ENCODE data around the gene ZC3H11A.
"Not testable (repeated sequence)": the region's sequence is repeated elsewhere in the genome, so short reads cannot be mapped to it uniquely, and the experiment has no call there.

The ZC3H11A gene

DNA sequence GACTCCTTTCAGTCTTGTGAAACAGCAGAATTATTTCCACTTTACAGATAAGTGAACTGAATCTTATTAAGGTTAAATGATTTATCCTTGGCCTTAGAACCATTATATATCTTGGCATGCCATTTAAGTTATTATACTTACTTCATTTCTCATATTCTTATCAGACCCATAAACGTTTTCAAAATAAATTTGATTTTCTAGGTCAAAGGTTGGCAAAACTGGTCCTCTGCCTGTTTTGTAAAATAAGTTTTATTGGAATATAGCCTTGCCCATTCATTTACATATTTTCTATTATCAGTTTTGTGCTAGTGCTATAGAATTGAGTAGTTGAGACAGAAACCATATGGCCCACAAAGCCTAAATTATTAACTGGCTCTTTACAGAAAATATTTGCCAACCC lies 33.1 kb downstream of the ZC3H11A start:
- no peak overlapping the region for H3K4me3 ChIP-seq (ENCODE audit: low read depth, low read length)
- DNase-seq (ENCODE audit: low read depth): no peak
- TF ChIP-seq, protein P1, sequence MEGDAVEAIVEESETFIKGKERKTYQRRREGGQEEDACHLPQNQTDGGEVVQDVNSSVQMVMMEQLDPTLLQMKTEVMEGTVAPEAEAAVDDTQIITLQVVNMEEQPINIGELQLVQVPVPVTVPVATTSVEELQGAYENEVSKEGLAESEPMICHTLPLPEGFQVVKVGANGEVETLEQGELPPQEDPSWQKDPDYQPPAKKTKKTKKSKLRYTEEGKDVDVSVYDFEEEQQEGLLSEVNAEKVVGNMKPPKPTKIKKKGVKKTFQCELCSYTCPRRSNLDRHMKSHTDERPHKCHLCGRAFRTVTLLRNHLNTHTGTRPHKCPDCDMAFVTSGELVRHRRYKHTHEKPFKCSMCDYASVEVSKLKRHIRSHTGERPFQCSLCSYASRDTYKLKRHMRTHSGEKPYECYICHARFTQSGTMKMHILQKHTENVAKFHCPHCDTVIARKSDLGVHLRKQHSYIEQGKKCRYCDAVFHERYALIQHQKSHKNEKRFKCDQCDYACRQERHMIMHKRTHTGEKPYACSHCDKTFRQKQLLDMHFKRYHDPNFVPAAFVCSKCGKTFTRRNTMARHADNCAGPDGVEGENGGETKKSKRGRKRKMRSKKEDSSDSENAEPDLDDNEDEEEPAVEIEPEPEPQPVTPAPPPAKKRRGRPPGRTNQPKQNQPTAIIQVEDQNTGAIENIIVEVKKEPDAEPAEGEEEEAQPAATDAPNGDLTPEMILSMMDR (IDR thresholded peaks at IDR 0.05; ENCODE audit: low read depth, low read length, missing control alignments): no peak
- in situ Hi-C loops (cut with HindIII; ENCODE audit: low sequenced_read_pairs): no loop called here

DNA sequence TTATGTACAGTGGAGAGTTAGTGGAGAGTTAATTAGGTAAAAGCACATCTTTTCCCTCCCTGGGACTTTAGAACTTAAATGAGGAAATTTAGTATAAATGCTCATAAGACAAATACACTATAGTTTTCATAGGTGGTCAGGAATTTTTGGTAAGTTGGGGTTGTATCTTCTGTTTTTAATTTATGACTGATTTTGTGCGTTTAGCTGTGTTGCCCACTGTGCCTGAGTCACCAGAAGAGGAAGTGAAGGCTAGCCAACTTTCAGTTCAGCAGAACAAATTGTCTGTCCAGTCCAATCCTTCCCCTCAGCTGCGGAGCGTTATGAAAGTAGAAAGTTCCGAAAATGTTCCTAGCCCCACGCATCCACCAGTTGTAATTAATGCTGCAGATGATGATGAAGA lies 33.8 kb downstream of the ZC3H11A start:
- in situ Hi-C loops (cut with HindIII; ENCODE audit: low sequenced_read_pairs); DNase-seq (ENCODE audit: low read depth); H3K4me3 ChIP-seq (ENCODE audit: low read depth, low read length): not testable (repeated sequence)

DNA sequence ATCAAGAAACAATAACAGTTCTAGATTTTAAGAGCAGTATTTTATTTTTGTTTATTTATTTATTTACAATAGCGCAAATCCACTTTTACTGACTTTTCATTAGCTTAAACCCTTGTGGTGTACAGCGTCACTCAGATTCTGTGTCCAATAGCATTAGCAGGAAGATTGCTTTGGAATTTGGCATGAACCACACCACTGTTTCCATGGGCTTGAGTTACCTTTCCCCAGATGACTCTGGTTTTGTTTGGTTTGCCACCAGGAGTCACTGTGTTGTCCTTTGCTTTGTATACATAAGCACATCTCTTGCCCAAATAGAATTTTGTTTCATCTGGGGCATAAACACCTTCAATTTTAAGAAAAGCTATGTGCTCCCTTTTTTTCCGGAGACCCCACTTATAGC lies 40.1 kb downstream of the ZC3H11A start:
- TF ChIP-seq, protein P1 (IDR thresholded peaks at IDR 0.05; ENCODE audit: low read depth, low read length, missing control alignments): no peak
- no peak overlapping the region for H3K4me3 ChIP-seq (ENCODE audit: low read depth, low read length)
- in situ Hi-C loops (cut with HindIII; ENCODE audit: low sequenced_read_pairs): no loop called here
- no peak for DNase-seq (ENCODE audit: low read depth)

DNA sequence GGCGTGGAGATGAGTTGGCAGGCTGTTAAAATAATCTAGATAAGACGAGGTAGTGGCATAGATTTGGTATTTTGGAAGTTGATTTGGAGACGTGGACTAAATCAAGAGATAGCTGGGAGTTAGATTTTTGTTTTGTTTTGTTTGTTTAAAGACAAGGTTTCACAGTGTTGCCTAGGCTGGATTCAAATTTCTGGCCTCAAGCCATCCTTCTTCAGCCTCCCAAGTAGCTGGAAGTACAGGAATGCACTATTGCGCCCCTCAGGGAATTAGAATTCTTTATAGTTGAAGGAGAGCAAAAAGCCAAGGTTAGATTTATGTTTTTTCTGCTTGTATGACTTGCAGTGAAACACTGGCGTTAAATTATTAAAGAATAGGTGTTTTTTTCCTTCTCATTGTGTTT lies 43.7 kb downstream of the ZC3H11A start:
- no peak overlapping the region for H3K4me3 ChIP-seq (ENCODE audit: low read depth, low read length)
- DNase-seq (ENCODE audit: low read depth): peak; percentile 81
- TF ChIP-seq, protein P1 (IDR thresholded peaks at IDR 0.05; ENCODE audit: low read depth, low read length, missing control alignments): no peak
- in situ Hi-C loops (cut with HindIII; ENCODE audit: low sequenced_read_pairs): no loop called here

DNA sequence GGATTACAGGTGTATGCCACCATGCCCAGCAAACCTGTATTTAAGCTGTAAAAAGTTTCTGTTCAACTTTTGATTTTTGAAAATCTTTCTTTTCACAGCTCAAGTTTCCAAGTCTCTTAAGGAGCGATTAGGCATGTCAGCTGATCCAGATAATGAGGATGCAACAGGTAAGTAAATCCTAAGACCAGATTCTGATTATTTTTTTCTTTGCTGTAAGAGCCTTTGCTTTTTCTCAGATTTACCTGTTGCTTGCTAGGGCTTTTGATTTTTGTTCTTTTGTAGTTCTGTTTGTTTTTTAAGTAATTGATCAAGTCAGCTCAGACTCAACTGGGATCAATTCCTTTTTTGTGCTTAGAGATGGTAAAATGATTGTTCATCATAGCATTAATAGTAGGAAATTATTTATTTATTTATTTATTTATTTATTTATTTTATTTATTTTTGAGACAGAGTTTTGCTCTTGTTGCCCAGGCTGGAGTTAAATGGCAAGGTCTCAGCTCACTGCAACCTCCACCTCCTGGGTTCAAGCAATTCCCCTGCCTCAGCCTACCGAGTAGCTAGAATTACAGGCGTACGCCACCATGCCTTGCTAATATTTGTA lies 44.9 kb downstream of the ZC3H11A start:
- TF ChIP-seq, protein P1 (IDR thresholded peaks at IDR 0.05; ENCODE audit: low read depth, low read length, missing control alignments): no peak
- DNase-seq (ENCODE audit: low read depth): no peak
- in situ Hi-C loops (cut with HindIII; ENCODE audit: low sequenced_read_pairs): no loop called here
- no peak overlapping the region for H3K4me3 ChIP-seq (ENCODE audit: low read depth, low read length)

DNA sequence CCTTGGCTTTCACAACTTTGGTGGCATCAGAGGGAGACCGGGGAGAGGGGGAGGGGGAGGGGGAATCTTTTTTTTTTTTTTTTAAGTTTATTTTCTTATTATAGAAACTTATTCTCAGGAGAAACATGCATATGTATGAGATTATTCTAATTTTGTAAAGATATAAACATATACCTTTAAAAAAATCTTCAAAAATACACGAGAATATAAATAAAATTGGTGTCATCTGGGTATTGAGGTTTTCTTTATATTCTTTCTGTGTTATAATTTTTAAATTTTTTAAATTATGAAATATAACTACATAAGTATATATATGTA lies 47.1 kb downstream of the ZC3H11A start:
- H3K4me3 ChIP-seq (ENCODE audit: low read depth, low read length): no peak overlapping the region
- in situ Hi-C loops (cut with HindIII; ENCODE audit: low sequenced_read_pairs): no loop called here
- no peak for DNase-seq (ENCODE audit: low read depth)
- TF ChIP-seq, protein P1 (IDR thresholded peaks at IDR 0.05; ENCODE audit: low read depth, low read length, missing control alignments): no peak

DNA sequence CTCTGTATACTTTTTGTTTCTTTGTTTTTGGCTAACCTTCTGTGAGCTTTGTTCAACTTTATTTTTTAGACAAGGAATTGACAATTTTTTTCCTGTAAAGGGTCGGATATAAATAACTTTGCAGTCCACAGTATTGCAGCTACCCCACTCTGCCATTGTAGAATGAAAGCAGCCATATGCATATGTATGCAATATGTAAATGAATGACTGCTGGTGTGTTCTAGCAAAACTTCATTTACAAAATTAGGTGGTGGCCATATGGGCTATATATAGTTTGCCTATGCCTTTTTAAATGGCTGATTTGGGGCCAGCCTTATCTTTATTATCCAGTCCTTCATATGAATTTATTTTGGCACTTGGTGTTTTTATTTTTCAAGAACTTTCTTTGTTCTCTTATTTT lies 48.0 kb downstream of the ZC3H11A start:
- DNase-seq (ENCODE audit: low read depth): no peak
- H3K4me3 ChIP-seq (ENCODE audit: low read depth, low read length): no peak overlapping the region
- TF ChIP-seq, protein P1 (IDR thresholded peaks at IDR 0.05; ENCODE audit: low read depth, low read length, missing control alignments): no peak
- in situ Hi-C loops (cut with HindIII; ENCODE audit: low sequenced_read_pairs): no loop called here
